Vagina (tissue), 2 donors: ENCODE results near the gene GNAT2. TPM values are rescaled to one million over a fixed set of nuclear protein-coding genes. Genes with fewer than 3 reads are reported as not detected.

ENCODE experiments used
- DNase-seq, 2 donors: peaks; one replicate each; pipeline ENCODE4 v3.0.0-alpha.2; 2017; ENCODE audit errors: extremely low spot score in 2 of 2
- H3K27ac ChIP-seq: fragments of 200-600 bp; sonication (generic); one replicate; pipeline ENCODE4 v1.5.1; 2019
- H3K27me3 ChIP-seq: fragments of 200-600 bp; sonication (generic); one replicate; pipeline ENCODE4 v1.5.1; 2019
- H3K36me3 ChIP-seq, 2 donors: fragments of 200-600 bp; sonication (generic); one replicate each; pipeline ENCODE4 v1.5.1; 2017 to 2019
- H3K4me1 ChIP-seq: fragments of 200-600 bp; sonication (generic); one replicate; pipeline ENCODE4 v1.5.1; 2019
- H3K4me3 ChIP-seq, 2 donors: fragments of 200-600 bp; sonication (generic); 1 replicate in 1 of 2; 2 replicates in 1 of 2; pipeline ENCODE4 v1.5.1; 2016 to 2019
- H3K9me3 ChIP-seq: fragments of 200-600 bp; sonication (generic); one replicate; pipeline ENCODE4 v1.5.1; 2019
- CTCF ChIP-seq, 3 experiments: fragments of 450-650 bp in 2 of 3; fragments of 200-600 bp in 1 of 3; sonication (generic) in 1 of 3; IDR thresholded peaks; one replicate each; pipeline ENCODE4 v1.5.1; 2017 to 2019; ENCODE audit warnings: antibody characterized with exemption in 3 of 3, mild to moderate bottlenecking in 2 of 3, moderate library complexity in 2 of 3
- POLR2A ChIP-seq, 2 donors: fragments of 450-650 bp; IDR thresholded peaks; one replicate each; pipeline ENCODE4 v1.6.1; 2017; ENCODE audit warnings: antibody characterized with exemption in 2 of 2, mild to moderate bottlenecking in 2 of 2, moderate library complexity in 2 of 2
- POLR2AphosphoS5 ChIP-seq, 2 donors: sonication (generic); formaldehyde crosslinking; IDR thresholded peaks; one replicate each; pipeline ENCODE4 v1.9.0; 2017; ENCODE audit warnings: antibody characterized with exemption in 2 of 2, mild to moderate bottlenecking in 2 of 2, low read depth in 1 of 2; ENCODE audit not compliant: insufficient read depth in 1 of 2
- intact Hi-C: fragments of 100-400 bp; cut with DNase I; formaldehyde crosslinking; loops from one replicate; pipeline ENCODE4 v1.15.1; 2023
- total RNA-seq: library from RNA; depleted of rRNA; stranded (reverse); fragments of >200 nt; gene quantifications from one replicate; pipeline ENCODE4 v1.2.3, GENCODE V29; 2016

GNAT2 gene
- total RNA-seq, 1 donor from 2014 or later: not detected

- intact Hi-C loops: loop anchor here (10.0 kb wide), 1 partner anchor 83 kb away; the partner anchor contains the start of gene GNAI3
- no peak for DNase-seq
- H3K36me3 ChIP-seq: peaks cover 0 to 51% of the 10 kb centered on the region in 2 donors
These were observed 8.4 kb upstream of the GNAT2 start for GRCh38 chr1:109627692-109628399.

GRCh38 chr1:109626682-109627408 is 7.4 kb upstream of the GNAT2 start:
- H3K4me3 ChIP-seq: no peak overlapping the region
- intact Hi-C loops: loop anchor here (10.0 kb wide), 1 partner anchor 82 kb away; the partner anchor contains the start of gene GNAI3
- no peaks in the 10 kb centered on the region for H3K9me3 ChIP-seq
- peaks cover 51% of the 10 kb centered on the region for H3K4me1 ChIP-seq
- no peak for TF ChIP-seq POLR2AphosphoS5 (IDR thresholded peaks at IDR 0.05; ENCODE audit: insufficient read depth in 1 of 2, low read depth in 1 of 2)
- TF ChIP-seq CTCF (IDR thresholded peaks at IDR 0.05): no peak
- no peak for TF ChIP-seq POLR2A (IDR thresholded peaks at IDR 0.05)
- no peaks in the 10 kb centered on the region for H3K27me3 ChIP-seq
- peaks cover 0 to 51% of the 10 kb centered on the region in 2 donors for H3K36me3 ChIP-seq
- DNase-seq: no peak
- H3K27ac ChIP-seq: no peak overlapping the region

More at GRCh38 chr1:109627692-109628399, 8.4 kb upstream of the GNAT2 start:
- Histone ChIP-seq H3K27ac (no peak overlapping the region), H3K9me3 (no peaks in the 10 kb centered on the region), H3K27me3 (no peaks in the 10 kb centered on the region), H3K4me3 (no peak overlapping the region), H3K4me1 (peaks cover 51% of the 10 kb centered on the region)
- no peak for TF ChIP-seq CTCF (IDR thresholded peaks at IDR 0.05)
- no peak for TF ChIP-seq POLR2A (IDR thresholded peaks at IDR 0.05)
- TF ChIP-seq POLR2AphosphoS5 (IDR thresholded peaks at IDR 0.05; ENCODE audit: insufficient read depth in 1 of 2, low read depth in 1 of 2): no peak

GRCh38 chr1:109625601-109626560 is 6.5 kb upstream of the GNAT2 start:
- no peaks in the 10 kb centered on the region for H3K9me3 ChIP-seq
- H3K27ac ChIP-seq: peak overlapping the region; percentile 91
- TF ChIP-seq POLR2AphosphoS5 (IDR thresholded peaks at IDR 0.05; ENCODE audit: insufficient read depth in 1 of 2, low read depth in 1 of 2): peak in 1 of 2 donors; percentile 10
- TF ChIP-seq CTCF (IDR thresholded peaks at IDR 0.05): no peak
- TF ChIP-seq POLR2A (IDR thresholded peaks at IDR 0.05): no peak
- H3K4me3 ChIP-seq: peak overlapping the region; percentile 10 to 22
- no peaks in the 10 kb centered on the region for H3K27me3 ChIP-seq
- peaks cover 0 to 42% of the 10 kb centered on the region in 2 donors for H3K36me3 ChIP-seq
- DNase-seq: no peak
- H3K4me1 ChIP-seq: peaks cover 54% of the 10 kb centered on the region
- intact Hi-C loops: loop anchor here (10.0 kb wide), 1 partner anchor 81 kb away; the partner anchor contains the start of gene GNAI3

- Histone ChIP-seq H3K27ac (peak overlapping the region; percentile 91), H3K9me3 (no peaks in the 10 kb centered on the region), H3K4me1 (peaks cover 54% of the 10 kb centered on the region), H3K27me3 (no peaks in the 10 kb centered on the region), H3K4me3 (peak overlapping the region in 1 of 2 donors; percentile 22), H3K36me3 (peaks cover 0 to 38% of the 10 kb centered on the region in 2 donors)
- TF ChIP-seq POLR2AphosphoS5 (IDR thresholded peaks at IDR 0.05; ENCODE audit: insufficient read depth in 1 of 2, low read depth in 1 of 2): no peak
- TF ChIP-seq CTCF (IDR thresholded peaks at IDR 0.05): no peak
- no peak for TF ChIP-seq POLR2A (IDR thresholded peaks at IDR 0.05)
- DNase-seq: no peak
- intact Hi-C loops: loop anchor here (10.0 kb wide), 1 partner anchor 80 kb away; the partner anchor contains the start of gene GNAI3
These were observed 5.8 kb upstream of the GNAT2 start for GRCh38 chr1:109625176-109625575.
